ENCODE results near the gene SEC63.
"Not testable (repeated sequence)": the region's sequence is repeated elsewhere in the genome, so short reads cannot be mapped to it uniquely, and the experiment has no call there.

SEC63 gene

GRCh38 chr6:107972413-107973096 is 14.5 kb upstream of the SEC63 start:
- no peak for DNase-seq

- DNase-seq: no peak
Observed at GRCh38 chr6:107971181-107971580, 13.2 kb upstream of the SEC63 start.

- no peak for DNase-seq
Observed at GRCh38 chr6:107970255-107970654, 12.2 kb upstream of the SEC63 start.

- DNase-seq: no peak
Observed at GRCh38 chr6:107968081-107968480, 10.1 kb upstream of the SEC63 start.

GRCh38 chr6:107965746-107966145 is 7.7 kb upstream of the SEC63 start:
- no peak for DNase-seq

- DNase-seq: no peak
Observed at GRCh38 chr6:107962723-107963122, 4.7 kb upstream of the SEC63 start.

GRCh38 chr6:107959392-107959791 is 1.4 kb upstream of the SEC63 start:
- DNase-seq: no peak

- not testable (repeated sequence) for DNase-seq
Observed at GRCh38 chr6:107958689-107959362, 818 bp upstream of the SEC63 start.

- DNase-seq: peak; percentile 47
Observed at GRCh38 chr6:107957308-107957908, 600 bp downstream of the SEC63 start.

GRCh38 chr6:107956586-107957307 is 1.3 kb downstream of the SEC63 start:
- DNase-seq: peak; percentile 32

- DNase-seq: no peak
Observed at GRCh38 chr6:107956181-107956580, 1.8 kb downstream of the SEC63 start.

GRCh38 chr6:107953858-107954414 is 4.1 kb downstream of the SEC63 start:
- DNase-seq: not testable (repeated sequence)

- no peak for DNase-seq
Observed at GRCh38 chr6:107943626-107944439, 14.2 kb downstream of the SEC63 start.

GRCh38 chr6:107942142-107942541 is 15.9 kb downstream of the SEC63 start:
- DNase-seq: no peak

GRCh38 chr6:107941627-107942026 is 16.4 kb downstream of the SEC63 start:
- no peak for DNase-seq

GRCh38 chr6:107941199-107941598 is 16.8 kb downstream of the SEC63 start:
- DNase-seq: no peak

GRCh38 chr6:107936910-107937292 is 21.1 kb downstream of the SEC63 start:
- not testable (repeated sequence) for DNase-seq

- no peak for DNase-seq
Observed at GRCh38 chr6:107936162-107936909, 21.7 kb downstream of the SEC63 start.

GRCh38 chr6:107934229-107934628 is 23.8 kb downstream of the SEC63 start:
- DNase-seq: not testable (repeated sequence)

GRCh38 chr6:107932580-107932979 is 25.4 kb downstream of the SEC63 start:
- no peak for DNase-seq

- no peak for DNase-seq
Observed at GRCh38 chr6:107931894-107932293, 26.1 kb downstream of the SEC63 start.

- no peak for DNase-seq
Observed at GRCh38 chr6:107928984-107929383, 29.0 kb downstream of the SEC63 start.
